Measurements from ENCODE around the gene SHC4. TPM values are rescaled to one million over a fixed set of nuclear protein-coding genes. Genes with fewer than 3 reads are reported as not detected.

SHC4 gene
- total RNA-seq, 6 experiments from 2014 or later: 2.1 to 4.2 (median 3.5) TPM

DNA sequence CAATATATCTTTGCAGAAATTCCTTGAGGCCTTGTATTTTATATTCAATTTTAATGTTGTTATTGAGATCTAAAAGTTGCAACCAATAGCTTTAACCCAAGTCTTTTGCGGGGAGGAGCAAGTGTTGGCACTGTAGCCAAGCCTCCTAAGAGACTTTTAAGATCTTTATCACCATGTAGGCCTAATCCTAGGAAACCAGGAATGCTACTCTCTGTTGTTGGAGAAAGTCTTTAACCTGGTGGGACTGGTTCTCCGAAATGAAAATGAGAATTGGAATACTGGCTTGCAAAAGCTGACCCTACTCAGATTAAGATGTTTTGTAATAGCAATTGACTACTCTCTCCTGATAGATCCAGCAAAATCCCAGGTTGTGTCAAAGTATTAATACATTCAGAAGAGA, 25.8 kb downstream of the SHC4 start:
- Mint-ChIP-seq H3K4me1 (ENCODE audit: low read depth) (peaks cover 76% of the 10 kb centered on the region), H3K27me3 (ENCODE audit: insufficient read depth) (no peaks in the 10 kb centered on the region; the same call in 1 of the 2 replicates), H3K36me3 (ENCODE audit: low read depth) (peaks cover 6% of the 10 kb centered on the region), H3K4me3 (no peak overlapping the region), H3K27ac (peak overlapping the region; percentile 96; the same call in 1 of the 2 replicates), H3K9me3 (no peaks in the 10 kb centered on the region)
- TF ChIP-seq, protein P1, sequence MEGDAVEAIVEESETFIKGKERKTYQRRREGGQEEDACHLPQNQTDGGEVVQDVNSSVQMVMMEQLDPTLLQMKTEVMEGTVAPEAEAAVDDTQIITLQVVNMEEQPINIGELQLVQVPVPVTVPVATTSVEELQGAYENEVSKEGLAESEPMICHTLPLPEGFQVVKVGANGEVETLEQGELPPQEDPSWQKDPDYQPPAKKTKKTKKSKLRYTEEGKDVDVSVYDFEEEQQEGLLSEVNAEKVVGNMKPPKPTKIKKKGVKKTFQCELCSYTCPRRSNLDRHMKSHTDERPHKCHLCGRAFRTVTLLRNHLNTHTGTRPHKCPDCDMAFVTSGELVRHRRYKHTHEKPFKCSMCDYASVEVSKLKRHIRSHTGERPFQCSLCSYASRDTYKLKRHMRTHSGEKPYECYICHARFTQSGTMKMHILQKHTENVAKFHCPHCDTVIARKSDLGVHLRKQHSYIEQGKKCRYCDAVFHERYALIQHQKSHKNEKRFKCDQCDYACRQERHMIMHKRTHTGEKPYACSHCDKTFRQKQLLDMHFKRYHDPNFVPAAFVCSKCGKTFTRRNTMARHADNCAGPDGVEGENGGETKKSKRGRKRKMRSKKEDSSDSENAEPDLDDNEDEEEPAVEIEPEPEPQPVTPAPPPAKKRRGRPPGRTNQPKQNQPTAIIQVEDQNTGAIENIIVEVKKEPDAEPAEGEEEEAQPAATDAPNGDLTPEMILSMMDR (IDR thresholded peaks at IDR 0.05): no peak
- DNase-seq: no peak

DNA sequence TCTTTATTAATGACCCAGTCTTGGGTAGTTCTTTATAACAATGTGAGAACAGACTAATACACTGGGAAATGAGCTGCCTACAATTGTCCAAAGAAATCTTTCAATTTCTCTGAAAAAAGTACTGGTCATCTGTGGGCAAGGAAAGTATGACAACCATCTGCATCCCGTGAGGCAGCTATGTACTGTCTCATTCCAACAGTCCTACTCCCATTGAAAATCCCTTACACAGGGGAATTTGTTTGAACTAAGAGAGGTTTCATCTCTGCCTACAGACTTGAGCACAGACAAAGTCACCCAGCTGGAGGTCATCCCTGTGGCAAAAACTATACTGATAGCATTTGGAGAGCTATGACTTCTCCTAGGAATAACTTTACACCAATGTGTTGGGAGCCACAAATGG, 27.1 kb downstream of the SHC4 start:
- Mint-ChIP-seq H3K36me3 (ENCODE audit: low read depth) (peaks cover 4% of the 10 kb centered on the region), H3K27me3 (ENCODE audit: insufficient read depth) (no peaks in the 10 kb centered on the region; the same call in 1 of the 2 replicates), H3K9me3 (no peaks in the 10 kb centered on the region), H3K4me1 (ENCODE audit: low read depth) (peaks cover 71% of the 10 kb centered on the region), H3K27ac (peak overlapping the region; percentile 96), H3K4me3 (peak overlapping the region; percentile 64)
- peak; percentile 84 for DNase-seq
- TF ChIP-seq, protein P1 (IDR thresholded peaks at IDR 0.05): no peak

DNA sequence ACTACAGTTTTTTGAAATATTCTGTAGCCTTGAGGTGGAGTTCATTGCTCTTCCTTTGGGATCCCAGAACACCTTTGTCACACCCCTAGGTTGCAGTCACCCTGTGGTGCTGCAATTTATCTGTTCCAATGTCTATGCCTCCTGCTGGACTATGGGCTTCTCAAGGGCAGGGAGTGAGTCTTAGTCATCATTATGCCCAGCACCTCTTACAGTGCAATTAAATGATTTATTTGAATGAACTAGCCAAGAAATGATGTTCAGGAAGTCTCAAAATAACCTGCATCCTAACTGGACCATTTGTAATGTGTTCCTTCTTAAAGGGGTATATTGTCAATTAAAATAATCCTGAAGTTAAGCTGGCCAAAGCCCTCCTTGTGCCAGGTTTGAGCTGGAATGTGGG, 28.5 kb downstream of the SHC4 start:
- Mint-ChIP-seq H3K4me1 (ENCODE audit: low read depth) (peaks cover 57% of the 10 kb centered on the region), H3K4me3 (no peak overlapping the region), H3K27me3 (ENCODE audit: insufficient read depth) (no peaks in the 10 kb centered on the region; the same call in 1 of the 2 replicates), H3K36me3 (ENCODE audit: low read depth) (peaks cover 4% of the 10 kb centered on the region; the same call in 1 of the 2 replicates), H3K9me3 (no peaks in the 10 kb centered on the region), H3K27ac (peak overlapping the region; percentile 67)
- DNase-seq: no peak
- TF ChIP-seq, protein P1 (IDR thresholded peaks at IDR 0.05): no peak

DNA sequence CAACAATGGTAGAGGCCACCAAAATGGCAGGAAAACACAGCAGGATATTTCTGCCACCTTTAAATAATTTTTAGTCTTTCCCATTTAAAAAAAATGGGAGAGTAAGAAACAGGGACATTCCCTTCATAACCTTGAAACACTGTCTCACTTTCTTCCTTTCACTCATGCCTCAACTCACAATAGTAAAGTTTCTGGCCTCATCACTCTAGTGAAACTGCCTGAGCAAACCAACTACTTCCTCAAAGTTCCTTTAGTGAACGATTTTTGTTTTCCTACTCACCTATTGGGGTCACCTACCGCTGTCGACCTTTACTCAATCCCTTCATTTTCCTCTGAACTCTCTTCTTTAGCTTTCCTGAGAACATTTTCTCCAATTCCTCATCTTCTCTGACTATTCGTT, 33.0 kb downstream of the SHC4 start:
- Mint-ChIP-seq H3K4me3 (no peak overlapping the region), H3K27me3 (ENCODE audit: insufficient read depth) (peaks cover 2% of the 10 kb centered on the region; the same call in 1 of the 2 replicates), H3K4me1 (ENCODE audit: low read depth) (peaks cover 57% of the 10 kb centered on the region), H3K9me3 (no peaks in the 10 kb centered on the region), H3K27ac (peak overlapping the region; percentile 7; the same call in 1 of the 2 replicates), H3K36me3 (ENCODE audit: low read depth) (no peaks in the 10 kb centered on the region; the same call in 1 of the 2 replicates)
- no peak for DNase-seq
- TF ChIP-seq, protein P1 (IDR thresholded peaks at IDR 0.05): no peak

DNA sequence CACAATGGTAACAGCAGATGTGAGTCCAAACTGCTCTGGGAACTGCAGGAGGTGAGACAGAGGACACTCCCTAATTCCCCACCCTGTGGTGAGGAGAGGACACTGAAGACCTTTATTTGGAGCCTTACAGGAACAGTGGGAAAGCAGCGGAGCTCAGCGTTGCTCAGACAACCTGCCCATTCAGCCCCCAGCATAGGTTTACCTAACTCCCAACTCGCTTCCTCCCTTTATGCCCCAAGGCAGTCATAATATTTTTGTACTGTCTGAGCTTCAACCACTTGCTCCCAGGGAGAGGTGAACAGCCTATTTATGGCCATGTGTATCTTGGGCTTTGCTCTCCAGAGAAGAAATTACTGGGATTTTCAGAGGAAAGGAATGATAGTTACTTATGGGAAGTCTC, 34.1 kb downstream of the SHC4 start:
- H3K9me3 Mint-ChIP-seq: no peaks in the 10 kb centered on the region
- H3K27me3 Mint-ChIP-seq (ENCODE audit: insufficient read depth): peaks cover 2% of the 10 kb centered on the region; the same call in 1 of the 2 replicates
- H3K4me1 Mint-ChIP-seq (ENCODE audit: low read depth): peaks cover 57% of the 10 kb centered on the region
- DNase-seq: peak; percentile 38
- no peak overlapping the region for H3K4me3 Mint-ChIP-seq
- TF ChIP-seq, protein P1 (IDR thresholded peaks at IDR 0.05): no peak
- H3K36me3 Mint-ChIP-seq (ENCODE audit: low read depth): no peaks in the 10 kb centered on the region
- H3K27ac Mint-ChIP-seq: peak overlapping the region; percentile 48

Data from HFFc6 (cell line).